ENCODE measurements around the gene IL15RA.

IL15RA gene, protein sequence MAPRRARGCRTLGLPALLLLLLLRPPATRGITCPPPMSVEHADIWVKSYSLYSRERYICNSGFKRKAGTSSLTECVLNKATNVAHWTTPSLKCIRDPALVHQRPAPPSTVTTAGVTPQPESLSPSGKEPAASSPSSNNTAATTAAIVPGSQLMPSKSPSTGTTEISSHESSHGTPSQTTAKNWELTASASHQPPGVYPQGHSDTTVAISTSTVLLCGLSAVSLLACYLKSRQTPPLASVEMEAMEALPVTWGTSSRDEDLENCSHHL

DNA sequence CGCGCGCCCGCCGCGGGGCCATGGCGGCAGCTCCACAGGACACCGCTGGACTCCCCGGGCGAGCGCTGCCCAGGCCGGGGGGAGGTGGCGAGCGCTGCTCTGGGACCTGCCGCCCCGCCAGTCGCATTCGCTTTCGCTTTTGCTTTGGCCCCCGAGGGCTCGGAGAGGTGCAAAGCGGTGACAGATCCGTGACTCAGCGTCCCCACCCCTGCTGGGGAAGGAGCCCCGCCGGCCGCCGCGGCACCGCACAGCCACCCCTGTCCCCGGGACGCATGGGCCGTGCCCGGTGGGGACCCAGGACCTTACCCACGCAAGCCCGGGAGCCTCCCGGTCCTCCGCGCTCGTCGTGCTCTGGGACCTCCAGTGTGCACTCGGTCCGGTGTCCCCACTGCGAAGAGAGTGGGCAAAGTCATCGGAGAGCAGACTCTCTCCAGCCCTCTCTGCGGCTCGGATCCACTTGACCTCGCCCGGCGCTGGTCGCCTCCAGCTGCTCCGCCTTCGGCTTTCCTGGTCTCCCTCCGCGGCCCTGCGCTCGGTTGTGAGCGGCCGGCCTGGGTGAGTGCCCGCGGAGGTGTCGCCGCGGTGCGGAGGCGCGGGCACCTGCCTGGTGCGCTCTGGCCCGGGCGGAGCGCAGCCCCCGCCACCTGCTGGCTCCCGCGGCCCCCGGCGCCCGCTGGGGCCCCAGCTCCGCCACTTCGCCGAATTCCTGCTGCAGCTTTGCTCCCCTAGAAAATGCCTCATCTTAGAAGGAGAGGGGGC lies at the start of gene IL15RA:
Gene IL15RA, minus strand, starts transcription at position 73 of the 759 bp plus-strand sequence. Its CDS starts 51 bp downstream, at position 22.
- DNase-seq, result no peak

- DNase-seq, result no peak
Measured at GRCh38 chr10:6025683-6026255, 48.4 kb upstream of the IL15RA start.

DNA sequence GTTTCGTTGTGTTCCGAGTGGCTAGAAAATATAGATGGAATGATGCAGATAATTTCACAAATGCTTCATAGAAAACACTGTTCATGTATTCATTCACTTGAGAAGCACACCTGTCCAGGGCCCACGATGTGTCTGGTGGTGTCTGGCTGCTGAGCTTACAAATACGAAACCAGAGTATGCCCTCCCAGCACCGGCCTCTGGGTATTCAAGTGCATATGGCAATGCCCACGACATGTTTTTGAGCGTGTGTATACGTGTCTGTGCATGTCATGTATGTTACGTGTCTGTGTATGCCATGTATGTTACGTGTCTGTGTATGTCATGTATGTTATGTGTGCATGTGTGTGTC lies 47.0 kb upstream of the IL15RA start:
- no peak for DNase-seq

DNA sequence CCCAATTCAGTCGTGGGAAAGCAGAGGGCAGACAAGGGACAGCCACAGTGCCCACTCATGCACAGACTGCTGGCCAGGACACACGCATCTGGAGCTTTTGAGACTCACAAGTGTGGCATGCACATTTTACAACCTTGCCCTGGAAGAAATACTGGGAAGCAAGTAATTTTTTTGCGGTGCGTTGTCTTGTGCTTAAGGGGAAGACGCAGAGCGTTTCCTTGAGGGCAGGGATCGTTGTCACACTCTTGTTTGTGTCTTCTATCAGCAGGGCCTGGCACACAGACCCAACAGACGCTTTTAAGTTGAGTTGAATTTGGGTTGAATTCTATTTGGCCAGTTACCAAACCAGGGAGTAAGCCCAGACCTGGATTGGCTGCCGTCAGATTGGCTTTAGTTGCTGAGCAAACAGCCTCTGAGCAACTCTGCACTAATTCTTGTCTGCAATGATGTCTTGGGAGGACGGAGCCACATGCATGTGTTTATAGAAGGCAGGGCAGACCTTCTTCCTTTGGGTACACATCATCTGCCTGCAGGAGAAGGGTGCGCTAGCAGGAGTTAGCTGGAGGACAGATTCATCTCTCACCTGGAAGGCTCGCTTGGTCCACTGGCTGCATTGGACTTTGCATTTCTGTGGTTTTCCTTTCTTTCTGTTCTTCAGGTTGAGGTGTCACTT lies 46.5 kb upstream of the IL15RA start:
- no peak for DNase-seq

DNA sequence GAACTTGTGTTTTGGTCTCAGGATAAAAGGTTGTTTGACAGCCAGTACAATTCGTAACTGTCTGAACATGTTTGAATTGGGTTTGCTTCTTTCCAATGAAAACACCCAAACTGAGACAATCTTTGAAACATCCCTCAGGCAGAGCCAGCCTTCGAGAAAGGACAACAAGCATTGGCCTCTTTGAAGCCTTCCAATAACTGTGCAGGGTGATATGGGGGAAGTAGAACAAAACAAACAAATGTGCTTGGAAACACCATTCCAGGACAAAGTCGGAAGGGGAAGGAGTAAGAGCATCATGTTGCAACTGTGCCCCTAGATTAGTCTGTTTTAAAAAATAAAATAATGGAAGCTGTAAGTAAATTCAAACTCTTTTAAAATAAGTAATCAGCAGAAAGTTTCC lies 45.3 kb upstream of the IL15RA start:
- no peak for DNase-seq

DNA sequence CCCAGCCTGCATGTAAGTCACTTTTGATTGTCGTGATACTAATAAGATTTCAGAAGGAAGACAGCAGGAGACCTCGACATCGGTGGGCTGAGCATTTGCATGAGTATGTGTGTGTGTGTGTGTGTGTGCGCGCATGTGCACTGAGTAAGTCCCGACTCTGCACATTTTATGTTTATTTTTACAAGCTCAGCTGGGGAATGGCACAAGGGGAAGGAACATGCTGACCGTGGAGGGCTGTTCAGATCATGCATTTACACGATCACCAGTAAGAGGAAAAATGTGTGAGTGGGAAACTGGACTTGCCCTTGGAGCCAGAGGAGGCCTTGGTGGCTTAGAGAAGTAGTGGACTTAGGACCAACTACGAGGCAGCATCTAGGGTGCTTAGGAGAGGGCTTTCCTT lies 43.5 kb upstream of the IL15RA start:
- DNase-seq, result no peak

GRCh38 chr10:6019796-6020195 lies 42.5 kb upstream of the IL15RA start:
- DNase-seq, result no peak

DNA sequence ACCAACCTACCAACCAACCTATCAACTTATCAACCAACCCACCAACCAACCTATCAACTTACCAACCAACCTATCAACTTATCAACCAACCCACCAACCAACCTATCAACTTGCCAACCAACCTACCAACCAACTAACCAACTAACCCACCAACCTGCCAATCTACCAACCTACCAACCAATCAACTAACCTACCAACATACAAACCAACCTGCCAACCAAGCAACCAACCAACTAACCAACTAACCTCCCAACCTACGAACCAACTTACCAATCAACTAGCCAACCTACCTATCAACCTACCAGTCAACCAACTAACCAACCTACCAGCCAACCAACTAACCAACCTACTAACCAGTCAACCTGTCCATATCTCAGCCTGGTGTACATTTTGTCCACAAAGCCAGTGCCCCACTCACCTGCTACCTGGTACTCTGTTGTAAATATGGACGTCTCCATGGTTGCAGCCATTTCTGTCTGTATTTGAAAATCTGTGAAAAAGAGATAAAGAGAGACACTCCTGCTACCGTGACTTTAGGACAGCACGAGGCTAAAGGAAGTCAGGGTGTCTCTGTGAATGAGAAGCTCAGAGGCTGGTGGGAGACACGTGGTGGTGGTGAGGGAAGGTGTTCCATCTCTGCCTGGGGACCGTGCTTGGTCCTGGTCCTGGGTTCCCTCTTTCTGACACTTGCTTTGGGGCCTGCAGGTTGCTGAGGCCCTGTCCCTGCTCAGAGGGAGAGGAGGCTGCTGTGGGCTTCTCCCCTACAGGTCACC lies 41.9 kb upstream of the IL15RA start:
- DNase-seq, result no peak

DNA sequence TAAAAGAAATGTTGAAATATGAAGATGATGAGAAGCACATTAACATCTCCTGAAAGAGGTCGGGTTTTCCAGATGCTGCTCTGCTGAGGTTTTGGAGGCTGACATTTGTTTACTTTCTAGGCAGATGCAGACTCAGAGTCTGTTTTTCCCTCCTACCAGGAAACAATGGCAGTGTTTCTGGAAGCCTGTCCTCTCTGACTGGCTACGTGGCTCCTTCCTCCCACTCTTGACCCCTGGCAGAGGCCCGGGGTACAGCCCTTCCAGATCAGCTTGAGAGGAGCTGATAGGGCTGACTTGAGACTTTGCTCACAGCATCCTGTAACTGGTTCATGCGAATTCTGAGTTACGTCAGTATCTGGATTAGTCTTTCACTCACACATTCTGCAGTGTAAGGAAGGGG lies 41.1 kb upstream of the IL15RA start:
- no peak for DNase-seq

- no peak for DNase-seq
Measured at GRCh38 chr10:6017781-6018354, 40.5 kb upstream of the IL15RA start.

- peak; percentile 36 for DNase-seq
Measured at GRCh38 chr10:6014241-6014761, 37.0 kb upstream of the IL15RA start.

GRCh38 chr10:6013413-6014192 lies 36.3 kb upstream of the IL15RA start:
- DNase-seq, result peak; percentile 5

DNA sequence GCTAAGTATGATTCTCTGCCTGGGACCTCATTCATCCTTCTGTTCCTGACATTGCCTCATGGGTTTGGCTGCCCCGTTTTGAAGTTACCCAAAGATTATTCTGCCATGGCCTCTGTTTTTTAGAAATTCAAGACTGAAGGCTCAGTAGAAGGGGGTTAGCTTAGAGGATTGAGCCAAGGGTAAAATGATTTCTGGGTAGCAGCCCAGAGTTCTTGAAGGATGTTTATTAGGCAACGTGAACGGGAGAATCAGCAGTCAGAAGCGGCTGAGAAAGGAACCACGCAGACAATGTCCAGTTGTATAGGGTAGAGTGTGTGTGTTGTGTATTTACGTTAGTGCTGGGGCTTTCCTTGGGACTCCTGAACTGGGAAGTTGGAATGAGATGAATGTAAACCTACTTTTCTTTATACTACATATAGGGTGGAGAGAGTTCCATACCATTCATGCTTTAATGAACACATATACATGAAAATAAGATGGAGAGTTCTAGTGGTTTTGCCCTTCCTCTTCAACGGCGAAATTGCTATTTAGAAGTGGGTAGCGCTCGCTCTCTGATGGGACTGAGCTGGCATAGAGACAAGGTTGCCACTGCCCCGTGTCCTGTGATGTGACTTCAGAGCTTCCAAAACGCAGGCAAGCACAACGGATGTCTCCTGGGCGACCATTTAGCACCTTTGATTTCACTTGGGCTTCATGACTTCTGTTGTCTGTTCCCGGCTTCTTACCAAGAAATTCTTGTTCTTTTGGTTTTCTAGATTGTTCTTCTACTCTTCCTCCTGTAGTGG lies 35.0 kb upstream of the IL15RA start:
- no peak for DNase-seq

GRCh38 chr10:6011558-6011957 lies 34.2 kb upstream of the IL15RA start:
- DNase-seq, result no peak

DNA sequence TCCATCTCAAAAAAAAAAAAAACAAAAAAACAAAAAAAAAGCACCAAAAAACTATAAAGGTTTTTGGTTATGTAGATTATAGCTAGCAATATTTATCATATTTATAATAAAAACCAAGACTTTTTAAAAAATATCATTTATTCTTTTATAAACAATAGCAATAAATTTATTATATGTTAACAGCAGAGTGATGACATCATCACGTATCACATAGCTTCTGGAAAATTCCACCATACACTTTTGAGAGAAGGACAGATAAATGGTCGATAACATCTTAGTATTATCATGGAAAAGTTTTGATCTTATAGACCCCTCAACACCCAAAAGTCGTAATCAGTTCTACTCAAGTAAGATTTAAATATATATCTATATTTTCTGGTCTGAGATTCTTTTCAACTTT lies 33.2 kb upstream of the IL15RA start:
- no peak for DNase-seq

DNA sequence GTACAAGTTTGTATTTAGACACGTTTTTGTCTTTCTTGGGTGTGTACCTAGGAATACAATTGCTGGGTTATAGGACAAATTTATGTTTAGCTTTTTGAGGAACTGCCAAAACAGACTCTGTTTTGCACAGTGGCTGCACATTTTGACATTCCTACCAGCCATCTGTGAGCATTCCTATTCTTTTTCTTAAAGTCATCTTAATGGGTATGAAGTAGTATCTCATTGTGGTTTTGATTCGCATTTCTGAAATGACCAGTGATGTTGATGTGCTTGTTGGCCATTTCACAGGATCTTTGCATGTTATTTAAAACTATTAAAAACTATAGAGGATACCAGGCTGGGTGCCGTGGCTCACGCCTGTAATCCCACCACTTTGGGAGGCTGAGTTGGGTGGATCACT lies 32.6 kb upstream of the IL15RA start:
- DNase-seq, result no peak

DNA sequence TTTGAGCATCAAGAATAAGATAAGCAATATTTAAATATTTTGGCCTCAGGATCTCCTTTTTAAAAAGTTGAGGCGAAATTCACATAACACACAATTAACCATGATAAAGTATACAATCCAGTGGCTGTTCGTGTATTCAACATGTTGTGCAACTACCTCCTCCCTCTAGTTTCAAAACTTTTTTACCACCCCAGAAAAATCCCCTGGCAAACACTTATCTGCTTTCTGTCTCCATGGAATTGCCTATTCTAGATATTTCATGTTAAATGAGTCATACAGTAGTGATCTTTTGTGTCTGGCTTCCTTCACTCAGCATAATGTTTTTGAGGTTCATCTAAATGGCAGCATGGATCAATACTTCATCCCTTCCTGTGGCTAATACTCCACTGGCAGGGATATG lies 31.8 kb upstream of the IL15RA start:
- DNase-seq, result no peak

- DNase-seq, result no peak
Measured at GRCh38 chr10:6008497-6009142, 31.3 kb upstream of the IL15RA start.

- DNase-seq, result no peak
Measured at GRCh38 chr10:6006991-6007390, 29.6 kb upstream of the IL15RA start.

- DNase-seq, result no peak
Measured at GRCh38 chr10:6006546-6006945, 29.2 kb upstream of the IL15RA start.
